Keratinocyte (primary cell): ENCODE data around the gene ACAT2. TPM values are rescaled to one million over a fixed set of nuclear protein-coding genes. Genes with fewer than 3 reads are reported as not detected.

Source experiments
- DNase-seq: peaks from one replicate; pipeline ENCODE4 v3.0.0-alpha.2; 2011; ENCODE audit warnings: low read depth, missing footprints, low spot score
- FAIRE-seq: peaks from 2 replicates; lab custom pipeline; 2011; peaks lifted over from hg19 to GRCh38; lab: Jason Lieb, UNC
- H2AFZ ChIP-seq: 2 replicates; pipeline ENCODE4 v1.6.0; 2012; ENCODE audit warnings: low read length, control low read depth, inconsistent platforms; ENCODE audit not compliant: control insufficient read depth
- H3K27ac ChIP-seq: 2 replicates; pipeline ENCODE4 v1.5.1; 2011; ENCODE audit warnings: low read length; ENCODE audit not compliant: control insufficient read depth, insufficient read depth
- H3K27me3 ChIP-seq: 3 replicates; pipeline ENCODE4 v1.6.0; 2011; ENCODE audit warnings: low read length; ENCODE audit not compliant: control insufficient read depth, insufficient read depth; ENCODE audit errors: extremely low read depth
- H3K36me3 ChIP-seq, 2 experiments: 2 replicates in 1 of 2; 3 replicates in 1 of 2; pipeline ENCODE4 v1.5.1; 2011; ENCODE audit warnings: low read length in 2 of 2, mild to moderate bottlenecking in 1 of 2; ENCODE audit not compliant: control insufficient read depth in 2 of 2, insufficient read depth in 2 of 2; ENCODE audit errors: extremely low read depth in 1 of 2
- H3K4me1 ChIP-seq: 3 replicates; pipeline ENCODE4 v1.5.1; 2011; ENCODE audit warnings: low read length; ENCODE audit not compliant: control insufficient read depth, insufficient read depth; ENCODE audit errors: extremely low read depth
- H3K4me2 ChIP-seq: 3 replicates; pipeline ENCODE4 v1.6.0; 2011; ENCODE audit warnings: low read depth, low read length; ENCODE audit not compliant: control insufficient read depth, insufficient read depth; ENCODE audit errors: extremely low read depth
- H3K4me3 ChIP-seq, 3 experiments: fragments of 200-600 bp in 1 of 3; sonication (generic) in 1 of 3; 2 replicates in 2 of 3; 3 replicates in 1 of 3; pipeline ENCODE4 v1.5.1; 2011 to 2016; ENCODE audit warnings: low read length in 3 of 3, mild to moderate bottlenecking in 3 of 3, control low read depth in 2 of 3, inconsistent platforms in 1 of 3, low read depth in 1 of 3, mixed read lengths in 1 of 3, mixed run types in 1 of 3, moderate library complexity in 1 of 3; ENCODE audit not compliant: control insufficient read depth in 2 of 3, insufficient read depth in 2 of 3; ENCODE audit errors: extremely low read depth in 1 of 3
- H3K79me2 ChIP-seq: 2 replicates; pipeline ENCODE4 v1.6.0; 2012; ENCODE audit warnings: low read length; ENCODE audit not compliant: control insufficient read depth, insufficient read depth
- H3K9ac ChIP-seq: 3 replicates; pipeline ENCODE4 v1.6.0; 2011; ENCODE audit warnings: low read length; ENCODE audit not compliant: control insufficient read depth, insufficient read depth; ENCODE audit errors: extremely low read depth
- H3K9me1 ChIP-seq: 3 replicates; pipeline ENCODE4 v1.6.0; 2011; ENCODE audit warnings: low read length; ENCODE audit not compliant: control insufficient read depth, insufficient read depth; ENCODE audit errors: extremely low read depth
- H3K9me3 ChIP-seq: 2 replicates; pipeline ENCODE4 v1.5.1; 2012; ENCODE audit warnings: low read depth, low read length; ENCODE audit not compliant: control insufficient read depth
- H4K20me1 ChIP-seq: 3 replicates; pipeline ENCODE4 v1.6.0; 2011; ENCODE audit warnings: low read length; ENCODE audit not compliant: control insufficient read depth, insufficient read depth; ENCODE audit errors: extremely low read depth
- CTCF ChIP-seq, 3 experiments: IDR thresholded peaks in 1 of 3; conservative IDR thresholded peaks in 1 of 3; optimal IDR thresholded peaks in 1 of 3; 2 replicates in 2 of 3; 3 replicates in 1 of 3; pipeline versions ENCODE3 to v1.5.1; 2011; ENCODE audit warnings: low read length in 3 of 3, mild to moderate bottlenecking in 3 of 3, moderate library complexity in 2 of 3, control low read depth in 1 of 3, inconsistent platforms in 1 of 3; ENCODE audit not compliant: insufficient read depth in 2 of 3; ENCODE audit errors: extremely low read depth in 1 of 3
- EZH2 ChIP-seq: IDR thresholded peaks from one replicate; pipeline ENCODE4 v1.6.1; 2012; ENCODE audit warnings: inconsistent platforms, mild to moderate bottlenecking, low read length, moderate library complexity
- dilution Hi-C: fragments of 300-500 bp; cut with MboI; formaldehyde crosslinking; loops from one replicate; pipeline ENCODE4 v1.7.0; 2020; ENCODE audit warnings: low sequenced_read_pairs; ENCODE audit not compliant: extremely low pct_ligation_motif_present
- polyA plus RNA-seq, 5 experiments: library from polyadenylated mRNA; depleted of rRNA in 3 of 5; stranded (reverse) in 3 of 5; stranded (forward) in 1 of 5; unstranded in 1 of 5; fragments of >200 nt; gene quantifications; 1 replicate in 1 of 5; 2 replicates in 3 of 5; 3 replicates in 1 of 5; pipeline versions ENCODE4 v1.2.1 to v1.2.3, GENCODE V29; 2011 to 2012; ENCODE audit warnings: missing spikeins in 2 of 5, low read depth in 1 of 5, low replicate concordance in 1 of 5

ACAT2 gene
- polyA plus RNA-seq, 1 donor (not counting 4 experiments of a cell fraction or from before 2014, with no cell fraction given) = 205 TPM

GRCh38 chr6:159736908-159737307, 24.9 kb upstream of the ACAT2 start:
- no peaks in the 10 kb centered on the region for H3K4me1 ChIP-seq
- no peak overlapping the region for H3K4me3 ChIP-seq
- DNase-seq (no peak), FAIRE-seq (no peak)
- TF ChIP-seq CTCF (optimal IDR thresholded peaks at IDR 0.05 in 1 of 3, IDR thresholded peaks at IDR 0.05 in 1 of 3, conservative IDR thresholded peaks at IDR 0.05 in 1 of 3; ENCODE audit: extremely low read depth in 1 of 3, insufficient read depth in 2 of 3, low read length in 3 of 3) = no peak
- TF ChIP-seq EZH2 = no peak
- no peak overlapping the region for H3K9ac ChIP-seq
- dilution Hi-C loops = no loop called here
- no peaks in the 10 kb centered on the region for H3K9me3 ChIP-seq
- peaks cover 97% of the 10 kb centered on the region for H3K79me2 ChIP-seq
- H3K9me1 ChIP-seq = no peaks in the 10 kb centered on the region
- H3K27me3 ChIP-seq = no peaks in the 10 kb centered on the region
- peaks cover 9% of the 10 kb centered on the region for H4K20me1 ChIP-seq
- H3K4me2 ChIP-seq = no peak overlapping the region
- H3K36me3 ChIP-seq = peaks cover 9% of the 10 kb centered on the region in 2 experiments
- no peak overlapping the region for H2AFZ ChIP-seq
- H3K27ac ChIP-seq = no peak overlapping the region

GRCh38 chr6:159739341-159739740, 22.5 kb upstream of the ACAT2 start:
- no peak overlapping the region for H2AFZ ChIP-seq
- no peak overlapping the region for H3K27ac ChIP-seq
- H4K20me1 ChIP-seq = peaks cover 5% of the 10 kb centered on the region
- H3K36me3 ChIP-seq = peaks cover 14 to 20% of the 10 kb centered on the region in 2 experiments
- no peaks in the 10 kb centered on the region for H3K9me3 ChIP-seq
- DNase-seq = no peak
- H3K4me3 ChIP-seq = no peak overlapping the region
- no peaks in the 10 kb centered on the region for H3K9me1 ChIP-seq
- TF ChIP-seq EZH2 (no peak), CTCF (optimal IDR thresholded peaks at IDR 0.05 in 1 of 3, IDR thresholded peaks at IDR 0.05 in 1 of 3, conservative IDR thresholded peaks at IDR 0.05 in 1 of 3; ENCODE audit: extremely low read depth in 1 of 3, insufficient read depth in 2 of 3, low read length in 3 of 3) (no peak)
- FAIRE-seq = no peak
- H3K4me1 ChIP-seq = no peaks in the 10 kb centered on the region
- no peaks in the 10 kb centered on the region for H3K27me3 ChIP-seq
- no peak overlapping the region for H3K9ac ChIP-seq
- dilution Hi-C loops = no loop called here
- H3K4me2 ChIP-seq = no peak overlapping the region
- peaks cover 86% of the 10 kb centered on the region for H3K79me2 ChIP-seq
